DOHH2 (cell line): ENCODE measurements around the gene CSGALNACT2.

Experiments
- EZH2phosphoT487 ChIP-seq: fragments of 200-600 bp; sonication (generic); IDR thresholded peaks from 2 replicates; pipeline ENCODE4 v1.6.1; 2017; ENCODE audit warnings: borderline replicate concordance, mild to moderate bottlenecking, antibody characterized with exemption, low read length, moderate library complexity, mixed read lengths
- TF ChIP-seq, protein P1 (sequence below): fragments of 200-600 bp; sonication (generic); IDR thresholded peaks from one replicate; pipeline ENCODE4 v1.5.1; 2014; ENCODE audit warnings: antibody characterized with exemption, mild to moderate bottlenecking, low read depth, low read length; ENCODE audit not compliant: poor library complexity, severe bottlenecking

DNA sequence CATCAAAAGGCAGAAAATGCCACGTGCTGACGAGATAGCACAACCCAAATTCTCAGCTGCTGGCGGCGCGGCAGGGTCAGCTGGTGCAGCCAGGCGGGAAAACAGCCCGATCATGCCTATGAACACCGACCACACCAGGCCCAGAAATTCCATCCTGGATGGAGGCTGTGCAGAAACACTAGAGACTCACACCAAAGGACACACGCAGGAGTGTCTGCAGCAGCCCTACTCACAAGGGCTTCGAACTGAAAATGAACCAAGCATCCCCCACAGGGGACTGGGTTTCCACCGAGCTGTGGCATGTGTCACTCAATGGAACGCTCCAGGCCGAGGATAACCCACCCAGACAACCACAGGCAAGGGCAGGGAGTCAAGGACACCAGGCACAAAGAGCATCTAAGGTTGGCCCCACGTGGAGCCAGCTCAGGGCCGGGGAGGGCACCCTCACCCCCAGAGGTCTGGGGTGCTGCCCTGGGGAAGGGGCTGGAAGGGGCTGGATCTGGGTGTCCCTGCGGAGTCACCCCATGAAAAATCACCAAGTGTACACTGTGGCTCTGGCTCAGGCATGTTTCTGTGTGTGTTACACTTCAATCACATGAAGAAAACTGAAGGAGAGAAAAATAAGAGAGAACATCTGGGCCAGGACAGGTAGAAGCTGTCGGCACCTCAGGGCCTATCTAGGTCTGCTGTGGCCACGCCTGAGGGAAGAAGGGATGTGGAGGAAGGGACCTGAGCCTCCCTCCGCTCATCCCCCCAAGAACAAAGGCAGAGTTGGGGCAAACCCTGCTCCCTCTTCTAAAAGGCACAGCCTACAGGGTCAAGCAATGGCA is 95.6 kb downstream of the CSGALNACT2 start:
- TF ChIP-seq, protein P1, sequence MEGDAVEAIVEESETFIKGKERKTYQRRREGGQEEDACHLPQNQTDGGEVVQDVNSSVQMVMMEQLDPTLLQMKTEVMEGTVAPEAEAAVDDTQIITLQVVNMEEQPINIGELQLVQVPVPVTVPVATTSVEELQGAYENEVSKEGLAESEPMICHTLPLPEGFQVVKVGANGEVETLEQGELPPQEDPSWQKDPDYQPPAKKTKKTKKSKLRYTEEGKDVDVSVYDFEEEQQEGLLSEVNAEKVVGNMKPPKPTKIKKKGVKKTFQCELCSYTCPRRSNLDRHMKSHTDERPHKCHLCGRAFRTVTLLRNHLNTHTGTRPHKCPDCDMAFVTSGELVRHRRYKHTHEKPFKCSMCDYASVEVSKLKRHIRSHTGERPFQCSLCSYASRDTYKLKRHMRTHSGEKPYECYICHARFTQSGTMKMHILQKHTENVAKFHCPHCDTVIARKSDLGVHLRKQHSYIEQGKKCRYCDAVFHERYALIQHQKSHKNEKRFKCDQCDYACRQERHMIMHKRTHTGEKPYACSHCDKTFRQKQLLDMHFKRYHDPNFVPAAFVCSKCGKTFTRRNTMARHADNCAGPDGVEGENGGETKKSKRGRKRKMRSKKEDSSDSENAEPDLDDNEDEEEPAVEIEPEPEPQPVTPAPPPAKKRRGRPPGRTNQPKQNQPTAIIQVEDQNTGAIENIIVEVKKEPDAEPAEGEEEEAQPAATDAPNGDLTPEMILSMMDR, result no peak
- TF ChIP-seq EZH2phosphoT487, result no peak
